ENCODE data around the gene TRAF3.

The TRAF3 gene

GRCh38 chr14:102954081-102954789 lies 177.0 kb downstream of the TRAF3 start:
- no peak overlapping the region for H3K4me3 ChIP-seq (ENCODE audit: low read length)
- DNase-seq (ENCODE audit: low read depth), result no peak
- TF ChIP-seq CTCF (conservative IDR thresholded peaks at IDR 0.05; ENCODE audit: low read depth, low read length), result no peak

GRCh38 chr14:102955636-102956408 lies 178.6 kb downstream of the TRAF3 start:
- no peak overlapping the region for H3K4me3 ChIP-seq (ENCODE audit: low read length)
- TF ChIP-seq CTCF (conservative IDR thresholded peaks at IDR 0.05; ENCODE audit: low read depth, low read length), result no peak
- no peak for DNase-seq (ENCODE audit: low read depth)

- no peak for DNase-seq (ENCODE audit: low read depth)
- H3K4me3 ChIP-seq (ENCODE audit: low read length), result no peak overlapping the region
- TF ChIP-seq CTCF (conservative IDR thresholded peaks at IDR 0.05; ENCODE audit: low read depth, low read length), result no peak
Measured at GRCh38 chr14:102957222-102957621, 180.0 kb downstream of the TRAF3 start.

GRCh38 chr14:102958461-102958860 lies 181.2 kb downstream of the TRAF3 start:
- H3K4me3 ChIP-seq (ENCODE audit: low read length), result no peak overlapping the region
- no peak for DNase-seq (ENCODE audit: low read depth)
- TF ChIP-seq CTCF (conservative IDR thresholded peaks at IDR 0.05; ENCODE audit: low read depth, low read length), result no peak

Measured in retinal pigment epithelial cell (primary cell).